HepG2 (cell line): Measurements from ENCODE around the gene MYADML2. TPM values are rescaled to one million over a fixed set of nuclear protein-coding genes. Genes with fewer than 3 reads are reported as not detected.
A peak's percentile ranks its signal among the peaks of the same experiment; 100 is the strongest.

Experiments
- AHR ChIP-seq: IDR thresholded peaks from 2 replicates; pipeline ENCODE4 v1.6.1; 2018; ENCODE audit warnings: missing genetic modification reagents, missing compliant biosample characterization
- DPF2 ChIP-seq: sonication (generic); formaldehyde crosslinking; IDR thresholded peaks from 2 replicates; pipeline ENCODE4 v1.4.0; 2020; ENCODE audit warnings: mild to moderate bottlenecking, low read depth, missing genetic modification reagents, borderline replicate concordance
- FOXA1 ChIP-seq, 2 experiments: fragments of 450-650 bp in 1 of 2; sonication (generic) in 1 of 2; formaldehyde crosslinking in 1 of 2; IDR thresholded peaks; 2 replicates each; pipeline versions ENCODE4 v1.4.0 to v1.6.1; 2016 to 2020; ENCODE audit warnings: missing genetic modification reagents in 1 of 2
- KLF15 ChIP-seq: sonication (generic); formaldehyde crosslinking; IDR thresholded peaks from 2 replicates; pipeline ENCODE4 v1.8.1; 2023; ENCODE audit warnings: borderline replicate concordance, mild to moderate bottlenecking, inconsistent platforms, missing genetic modification reagents, mixed read lengths
- MAF1 ChIP-seq: sonication (generic); formaldehyde crosslinking; IDR thresholded peaks from 2 replicates; pipeline ENCODE4 v1.5.0; 2020; ENCODE audit warnings: missing genetic modification reagents, borderline replicate concordance
- MED13 ChIP-seq: sonication (generic); formaldehyde crosslinking; IDR thresholded peaks from 2 replicates; pipeline ENCODE4 v1.5.0; 2020; ENCODE audit warnings: missing genetic modification reagents
- NR1H2 ChIP-seq: sonication (generic); formaldehyde crosslinking; IDR thresholded peaks from 2 replicates; pipeline ENCODE4 v1.8.1; 2022; ENCODE audit warnings: low read depth, missing genetic modification reagents, borderline replicate concordance
- PBX3 ChIP-seq: sonication (generic); formaldehyde crosslinking; IDR thresholded peaks from 2 replicates; pipeline ENCODE4 v1.8.1; 2023; ENCODE audit warnings: missing genetic modification reagents, inconsistent platforms, borderline replicate concordance
- SMC3 ChIP-seq: IDR thresholded peaks from 2 replicates; pipeline ENCODE4 v1.6.1; 2011; ENCODE audit warnings: low read length, improper control_type of control experiment
- ZBTB25 ChIP-seq: IDR thresholded peaks from 2 replicates; pipeline ENCODE4 v1.6.1; 2018; ENCODE audit warnings: missing genetic modification reagents
- ZBTB49 ChIP-seq: sonication (generic); formaldehyde crosslinking; IDR thresholded peaks from 2 replicates; pipeline ENCODE4 v1.4.0; 2020; ENCODE audit warnings: missing genetic modification reagents, borderline replicate concordance
- ZSCAN20 ChIP-seq: sonication (generic); formaldehyde crosslinking; IDR thresholded peaks from 2 replicates; pipeline ENCODE4 v1.4.0; 2020; ENCODE audit warnings: missing genetic modification reagents, mild to moderate bottlenecking, borderline replicate concordance
- polyA plus RNA-seq, 8 experiments: library from polyadenylated mRNA; depleted of rRNA in 3 of 8; stranded (reverse) in 7 of 8; unstranded in 1 of 8; fragments of >200 nt; fragmentation: Illumina TruSeq in 4 of 8; extraction: Trizol in 4 of 8; gene quantifications; 2 replicates each; pipeline versions ENCODE4 v1.2.1 to v1.2.3, GENCODE V29; 2011 to 2016; ENCODE audit warnings: low read depth in 4 of 8, missing spikeins in 1 of 8, mixed read lengths in 1 of 8; ENCODE audit not compliant: insufficient read depth in 1 of 8
- total RNA-seq, 5 experiments: library from RNA; depleted of rRNA; stranded (reverse); fragments of >200 nt; fragmentation: Illumina TruSeq; extraction: Trizol; gene quantifications; 2 replicates each; pipeline ENCODE4 v1.2.3, GENCODE V29; 2016; ENCODE audit warnings: low read depth in 1 of 5
- TF ChIP-seq, protein P1 (sequence below), 2 experiments: sonication (generic) in 1 of 2; formaldehyde crosslinking in 1 of 2; IDR thresholded peaks; 2 replicates each; pipeline versions ENCODE4 v1.4.0 to v1.6.1; 2016 to 2020; ENCODE audit warnings: borderline replicate concordance in 1 of 2, low read depth in 1 of 2, mild to moderate bottlenecking in 1 of 2, missing genetic modification reagents in 1 of 2

The MYADML2 gene
- total and polyA plus RNA-seq, 2 of the 13 experiments (the other 11 are each of a cell fraction or from before 2014, with no cell fraction given): not detected

DNA sequence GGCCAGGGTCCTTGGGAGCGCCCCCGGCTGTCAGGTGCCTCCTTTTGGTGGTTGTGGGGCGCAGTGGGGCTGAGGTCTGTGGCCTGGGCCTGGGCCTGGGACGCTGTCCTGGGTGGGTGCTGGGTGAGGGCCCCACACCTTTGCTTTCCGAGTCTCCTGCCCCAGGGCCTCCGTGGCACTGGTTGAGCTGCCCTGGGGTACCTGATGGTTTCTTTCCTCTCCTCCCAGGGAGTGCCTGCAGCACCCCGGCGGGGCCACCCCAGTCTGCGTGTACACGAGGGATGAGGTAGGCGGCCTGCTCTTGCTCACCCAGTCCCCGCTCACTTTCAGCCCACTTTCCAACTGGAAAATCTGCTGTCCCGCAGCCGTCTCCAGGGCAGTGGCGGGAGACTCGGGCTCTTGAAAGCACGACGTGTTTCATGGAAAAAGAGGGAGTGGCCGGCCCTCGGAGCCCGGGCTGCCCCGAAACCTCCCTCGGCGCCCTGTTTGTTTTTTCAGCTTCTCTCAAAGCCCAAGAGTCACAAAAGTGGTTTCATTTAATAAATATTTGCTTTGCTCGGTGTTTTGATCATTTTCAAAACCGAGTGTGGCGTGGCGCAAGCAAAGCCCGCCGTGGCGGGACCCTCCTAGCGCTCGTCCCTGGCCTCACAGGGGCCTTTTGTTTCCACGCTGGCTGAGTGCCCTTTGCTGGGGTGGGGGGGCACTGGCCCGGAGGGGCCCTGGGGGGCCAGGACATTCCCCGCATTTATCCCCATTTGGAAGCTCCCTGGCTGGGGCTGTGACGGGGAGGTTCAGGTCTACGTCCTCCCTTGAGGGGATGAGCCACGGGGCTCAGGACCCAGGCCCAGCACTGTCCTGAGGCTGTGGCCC lies 47.8 kb upstream of the MYADML2 start (continued):
- TF ChIP-seq PBX3 (peak; percentile 71; the same call in 1 of the 2 replicates), KLF15 (0 out of 2 replicates have a peak, but pooled peaks have one; percentile 68), ZBTB25 (CRISPR knock-in tag) (peak; percentile 86; the same call in 1 of the 2 replicates), MAF1 (CRISPR knock-in tag) (no peak), NR1H2 (CRISPR knock-in tag) (peak; percentile 75; the same call in 1 of the 2 replicates), ZBTB49 (CRISPR knock-in tag) (peak; percentile 12; the same call in 1 of the 2 replicates), AHR (CRISPR knock-in tag) (peak; percentile 8; the same call in 1 of the 2 replicates), MED13 (peak; percentile 93), SMC3 (peak; percentile 22; the same call in 1 of the 2 replicates), DPF2 (CRISPR knock-in tag) (peak; percentile 10; the same call in 1 of the 2 replicates), ZSCAN20 (CRISPR knock-in tag) (peak; percentile 50; the same call in 1 of the 2 replicates), FOXA1 (IDR thresholded peaks at IDR 0.05) (no peak), FOXA1 (CRISPR knock-in tag; IDR thresholded peaks at IDR 0.05) (peak; percentile 57)
- TF ChIP-seq, protein P1, sequence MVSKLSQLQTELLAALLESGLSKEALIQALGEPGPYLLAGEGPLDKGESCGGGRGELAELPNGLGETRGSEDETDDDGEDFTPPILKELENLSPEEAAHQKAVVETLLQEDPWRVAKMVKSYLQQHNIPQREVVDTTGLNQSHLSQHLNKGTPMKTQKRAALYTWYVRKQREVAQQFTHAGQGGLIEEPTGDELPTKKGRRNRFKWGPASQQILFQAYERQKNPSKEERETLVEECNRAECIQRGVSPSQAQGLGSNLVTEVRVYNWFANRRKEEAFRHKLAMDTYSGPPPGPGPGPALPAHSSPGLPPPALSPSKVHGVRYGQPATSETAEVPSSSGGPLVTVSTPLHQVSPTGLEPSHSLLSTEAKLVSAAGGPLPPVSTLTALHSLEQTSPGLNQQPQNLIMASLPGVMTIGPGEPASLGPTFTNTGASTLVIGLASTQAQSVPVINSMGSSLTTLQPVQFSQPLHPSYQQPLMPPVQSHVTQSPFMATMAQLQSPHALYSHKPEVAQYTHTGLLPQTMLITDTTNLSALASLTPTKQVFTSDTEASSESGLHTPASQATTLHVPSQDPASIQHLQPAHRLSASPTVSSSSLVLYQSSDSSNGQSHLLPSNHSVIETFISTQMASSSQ (IDR thresholded peaks at IDR 0.05; ENCODE audit: low read depth): peak; percentile 70
- TF ChIP-seq, protein P1 (CRISPR knock-in tag; IDR thresholded peaks at IDR 0.05; ENCODE audit: borderline replicate concordance): no peak
